Body of pancreas (tissue), 4 donors: Measurements from ENCODE around the gene ANKRD35.

Experiments used
- POLR2A ChIP-seq, 3 donors: fragments of 450-650 bp; IDR thresholded peaks; one replicate each; pipeline ENCODE4 v1.6.1; 2016; ENCODE audit warnings: antibody characterized with exemption in 3 of 3, mild to moderate bottlenecking in 2 of 3
- TF ChIP-seq, protein P1 (sequence below), 7 experiments: fragments of 450-650 bp in 4 of 7; fragments of 200-600 bp in 3 of 7; sonication (generic) in 3 of 7; IDR thresholded peaks; one replicate each; pipeline ENCODE4 v1.5.1; 2016 to 2019; ENCODE audit warnings: antibody characterized with exemption in 7 of 7

DNA sequence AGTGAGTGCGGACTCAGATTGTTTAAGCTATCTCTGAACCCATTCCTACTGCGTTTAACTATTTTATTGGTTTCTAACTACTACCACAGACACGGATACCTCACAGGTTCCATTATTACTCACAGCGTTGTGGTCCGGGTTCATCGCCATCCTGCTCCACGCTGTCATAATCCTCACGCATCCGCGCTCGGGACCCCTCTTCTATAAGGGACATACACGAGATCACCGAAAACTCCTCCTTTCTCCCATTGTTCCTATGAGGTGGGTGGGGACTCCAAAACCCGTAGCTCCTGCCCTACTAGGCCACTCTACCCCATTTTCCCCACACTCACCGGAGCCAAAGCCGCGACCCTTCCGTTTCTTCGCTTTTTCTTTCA, 41.0 kb upstream of the ANKRD35 start:
- TF ChIP-seq, protein P1, sequence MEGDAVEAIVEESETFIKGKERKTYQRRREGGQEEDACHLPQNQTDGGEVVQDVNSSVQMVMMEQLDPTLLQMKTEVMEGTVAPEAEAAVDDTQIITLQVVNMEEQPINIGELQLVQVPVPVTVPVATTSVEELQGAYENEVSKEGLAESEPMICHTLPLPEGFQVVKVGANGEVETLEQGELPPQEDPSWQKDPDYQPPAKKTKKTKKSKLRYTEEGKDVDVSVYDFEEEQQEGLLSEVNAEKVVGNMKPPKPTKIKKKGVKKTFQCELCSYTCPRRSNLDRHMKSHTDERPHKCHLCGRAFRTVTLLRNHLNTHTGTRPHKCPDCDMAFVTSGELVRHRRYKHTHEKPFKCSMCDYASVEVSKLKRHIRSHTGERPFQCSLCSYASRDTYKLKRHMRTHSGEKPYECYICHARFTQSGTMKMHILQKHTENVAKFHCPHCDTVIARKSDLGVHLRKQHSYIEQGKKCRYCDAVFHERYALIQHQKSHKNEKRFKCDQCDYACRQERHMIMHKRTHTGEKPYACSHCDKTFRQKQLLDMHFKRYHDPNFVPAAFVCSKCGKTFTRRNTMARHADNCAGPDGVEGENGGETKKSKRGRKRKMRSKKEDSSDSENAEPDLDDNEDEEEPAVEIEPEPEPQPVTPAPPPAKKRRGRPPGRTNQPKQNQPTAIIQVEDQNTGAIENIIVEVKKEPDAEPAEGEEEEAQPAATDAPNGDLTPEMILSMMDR (IDR thresholded peaks at IDR 0.05) = no peak
- TF ChIP-seq POLR2A (IDR thresholded peaks at IDR 0.05) = no peak
